IPS-18a (cell line): ENCODE results near the gene B3GNT9.

Source experiments
- H3K27ac ChIP-seq: one replicate; pipeline ENCODE4 v1.5.1; 2013; ENCODE audit warnings: low read length
- H3K27me3 ChIP-seq: one replicate; pipeline ENCODE4 v1.6.1; 2013; ENCODE audit warnings: mild to moderate bottlenecking, low read length; ENCODE audit not compliant: control insufficient read depth, insufficient read depth
- H3K36me3 ChIP-seq: one replicate; pipeline ENCODE4 v1.6.1; 2013; ENCODE audit warnings: low read depth, low read length; ENCODE audit not compliant: control insufficient read depth
- H3K4me1 ChIP-seq: one replicate; pipeline ENCODE4 v1.6.1; 2013; ENCODE audit warnings: low read depth, low read length; ENCODE audit not compliant: control insufficient read depth
- H3K4me3 ChIP-seq: one replicate; pipeline ENCODE4 v1.5.1; 2013; ENCODE audit warnings: low read length
- H3K9ac ChIP-seq: one replicate; pipeline ENCODE4 v1.6.1; 2013; ENCODE audit warnings: mild to moderate bottlenecking, low read length, moderate library complexity
- H3K9me3 ChIP-seq: one replicate; pipeline ENCODE4 v1.6.1; 2013; ENCODE audit warnings: low read depth, low read length; ENCODE audit not compliant: control insufficient read depth

Gene B3GNT9

DNA sequence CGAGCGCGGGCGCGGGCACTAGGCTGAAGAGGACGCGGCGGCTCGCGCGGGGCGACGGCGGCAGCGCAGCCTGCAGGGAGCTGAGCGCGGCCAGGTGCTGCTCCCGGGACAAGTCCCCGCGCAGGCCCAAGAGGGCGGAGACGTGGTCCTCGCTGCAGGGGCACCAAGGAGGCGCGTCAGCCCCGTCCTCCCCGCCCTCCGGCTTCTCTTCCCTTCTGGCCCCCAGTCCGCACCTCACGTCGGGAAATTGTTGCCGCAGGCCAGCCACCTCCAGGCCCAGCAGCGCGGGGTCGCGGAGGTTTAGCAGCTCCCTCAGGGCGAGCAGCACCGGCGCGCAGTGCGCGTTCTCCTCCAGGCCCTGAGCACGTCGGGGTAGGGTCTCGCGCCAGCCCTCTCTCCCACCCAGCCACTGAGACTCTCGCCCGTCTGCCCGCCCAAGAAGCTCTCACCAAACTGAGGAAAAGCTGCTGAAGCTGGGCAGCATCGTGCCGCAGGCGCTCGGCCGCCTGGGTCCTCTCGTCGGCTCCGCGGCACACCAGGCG, 33.7 kb upstream of the B3GNT9 start:
- H3K36me3 ChIP-seq: no peaks in the 10 kb centered on the region
- H3K27ac ChIP-seq: no peak overlapping the region
- no peak overlapping the region for H3K9ac ChIP-seq
- peaks cover 31% of the 10 kb centered on the region for H3K27me3 ChIP-seq
- peak overlapping the region; percentile 71 for H3K4me3 ChIP-seq
- H3K4me1 ChIP-seq: peaks cover 3% of the 10 kb centered on the region
- H3K9me3 ChIP-seq: no peaks in the 10 kb centered on the region

DNA sequence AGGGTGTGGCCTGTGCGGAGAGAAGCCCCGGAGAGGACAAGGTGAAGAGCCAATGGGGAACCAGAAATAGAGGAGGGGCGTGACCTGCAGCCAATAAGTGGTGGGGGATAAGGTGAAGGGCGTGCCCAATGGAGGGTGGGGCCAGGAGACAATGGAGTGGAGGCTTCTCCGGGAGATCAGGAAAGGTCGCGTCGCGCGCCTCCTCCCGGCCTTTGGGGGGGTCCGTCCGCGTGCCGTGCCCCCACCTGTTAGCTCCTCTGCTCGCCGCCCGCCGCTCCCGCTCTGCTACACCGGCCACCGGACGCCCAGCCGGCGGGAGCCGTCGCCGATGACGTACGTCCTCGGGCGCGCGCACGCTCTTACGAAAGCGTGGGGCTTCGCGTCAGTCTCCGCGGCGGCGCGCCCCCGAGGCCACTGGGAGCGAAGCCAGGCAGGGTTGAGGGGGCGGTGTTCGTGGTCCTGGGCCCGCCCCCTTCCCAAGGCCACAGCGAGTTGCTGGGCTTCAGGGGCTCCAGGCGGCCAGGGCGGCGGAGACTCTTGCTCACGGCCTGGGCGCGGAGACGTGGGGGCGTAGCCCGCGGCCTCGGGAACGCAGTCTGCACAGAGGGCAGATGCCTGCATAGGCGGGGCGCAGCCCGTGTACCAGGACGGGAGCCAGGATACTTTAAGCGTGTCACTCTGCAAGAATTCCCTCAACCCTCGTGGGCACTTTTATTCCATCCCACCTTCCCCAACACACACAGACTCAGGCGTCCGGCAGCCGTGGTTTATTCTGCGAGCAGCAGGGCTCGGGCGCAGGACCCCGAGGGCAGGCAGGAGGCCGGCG, 33.0 kb upstream of the B3GNT9 start, which contains the start of gene MATCAP1:
Gene MATCAP1, minus strand, starts transcription at position 337 of the 826 bp plus-strand sequence. CDS start 3,353 bp downstream, outside the sequence.
- H3K9me3 ChIP-seq: no peaks in the 10 kb centered on the region
- H3K36me3 ChIP-seq: no peaks in the 10 kb centered on the region
- peak within 1 kb of the TSS; percentile 83 for H3K9ac ChIP-seq
- H3K4me1 ChIP-seq: peaks cover 3% of the 10 kb centered on the region
- H3K27ac ChIP-seq: peak within 1 kb of the TSS; percentile 78
- peaks cover 38% of the 10 kb centered on the region for H3K27me3 ChIP-seq
- H3K4me3 ChIP-seq: peak within 1 kb of the TSS; percentile 71

DNA sequence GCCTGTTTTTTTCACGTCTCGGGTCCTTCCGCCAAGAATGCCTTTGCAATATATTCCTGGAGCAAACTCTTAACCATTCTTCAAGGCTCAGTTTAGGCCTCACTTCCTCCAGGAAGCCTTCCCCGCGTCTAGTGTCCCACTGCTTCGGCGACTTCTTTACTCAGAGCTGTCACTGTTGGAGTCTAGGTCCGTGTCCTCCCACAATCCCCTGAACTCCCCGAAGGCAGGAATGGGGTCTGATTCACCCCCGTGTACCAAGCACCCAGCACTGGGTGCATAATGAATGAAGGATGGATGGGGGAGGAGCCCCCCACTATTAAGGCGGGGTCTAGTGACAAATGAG, 32.5 kb upstream of the B3GNT9 start:
- H3K27ac ChIP-seq: no peak overlapping the region
- peaks cover 3% of the 10 kb centered on the region for H3K4me1 ChIP-seq
- H3K9ac ChIP-seq: peak overlapping the region; percentile 83

DNA sequence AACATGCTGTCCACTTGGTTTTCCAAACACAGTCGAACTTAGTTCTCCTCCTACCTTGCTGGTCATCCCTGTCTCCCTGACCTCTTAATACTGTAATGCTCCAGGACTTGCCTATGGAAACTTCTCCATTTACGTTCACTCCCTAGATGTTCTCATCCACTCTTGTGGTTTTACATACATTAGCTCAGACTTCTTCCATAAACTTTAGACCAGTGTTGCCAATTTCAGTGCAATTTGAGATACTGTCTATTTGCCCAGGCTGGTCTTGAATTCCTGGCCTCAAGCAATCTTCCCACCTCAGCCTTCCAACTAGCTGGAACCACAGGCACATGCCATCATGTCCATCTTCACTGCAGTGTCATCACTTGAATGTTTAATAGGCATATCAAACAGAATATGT, 31.5 kb upstream of the B3GNT9 start:
- Histone ChIP-seq H3K4me3 (peak overlapping the region; percentile 71), H3K9ac (no peak overlapping the region)

More for the DNA sequence above, 32.5 kb upstream of the B3GNT9 start:
- H3K9me3 ChIP-seq: no peaks in the 10 kb centered on the region
- peak overlapping the region; percentile 71 for H3K4me3 ChIP-seq
- H3K27me3 ChIP-seq: peaks cover 42% of the 10 kb centered on the region
- H3K36me3 ChIP-seq: no peaks in the 10 kb centered on the region

DNA sequence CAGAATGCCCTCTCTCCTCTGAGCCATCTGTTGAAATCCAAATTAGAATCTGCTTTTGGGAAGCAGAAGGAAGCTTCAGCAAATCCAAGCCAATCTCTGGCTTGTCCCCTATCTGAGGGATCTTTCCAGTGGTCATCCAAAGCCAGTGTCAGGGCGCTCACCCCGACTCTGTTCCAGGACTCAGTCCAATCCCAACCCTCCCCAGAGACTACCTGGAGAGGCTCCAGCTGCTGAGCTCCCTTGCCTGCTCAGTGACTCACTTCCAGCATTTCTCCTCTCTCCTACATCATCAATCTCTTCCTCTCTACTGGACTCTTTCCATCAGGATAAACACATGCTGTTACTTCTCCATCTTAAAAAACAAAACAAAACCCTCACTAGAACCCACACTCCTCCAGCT, 30.5 kb upstream of the B3GNT9 start:
- Histone ChIP-seq H3K9me3 (no peaks in the 10 kb centered on the region), H3K9ac (no peak overlapping the region), H3K4me1 (peaks cover 3% of the 10 kb centered on the region), H3K4me3 (no peak overlapping the region), H3K27ac (no peak overlapping the region), H3K27me3 (peaks cover 56% of the 10 kb centered on the region), H3K36me3 (no peaks in the 10 kb centered on the region)

More for the DNA sequence above, 31.5 kb upstream of the B3GNT9 start:
- no peak overlapping the region for H3K27ac ChIP-seq
- H3K9me3 ChIP-seq: no peaks in the 10 kb centered on the region
- H3K36me3 ChIP-seq: no peaks in the 10 kb centered on the region
- H3K27me3 ChIP-seq: peaks cover 49% of the 10 kb centered on the region
- H3K4me1 ChIP-seq: peaks cover 3% of the 10 kb centered on the region

DNA sequence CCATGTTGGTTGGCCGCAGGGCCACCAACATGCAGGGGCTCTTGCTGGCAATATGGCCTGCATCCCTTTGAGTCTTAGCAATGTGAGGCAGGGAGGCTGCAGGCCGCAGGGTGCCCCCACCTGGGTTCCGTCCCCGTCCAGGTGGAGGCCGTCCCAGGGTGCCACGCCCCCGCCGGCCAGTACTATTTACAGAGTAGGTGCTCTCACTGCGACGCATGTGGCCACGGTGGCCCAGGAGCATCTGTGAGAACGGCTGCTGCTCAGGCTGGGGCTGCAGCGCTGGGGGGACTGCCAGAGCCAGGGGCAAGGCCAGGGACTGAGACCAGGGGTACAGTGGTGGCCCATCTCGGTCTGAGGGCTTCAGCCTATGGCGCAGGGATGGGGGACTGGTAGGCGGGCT, 29.4 kb upstream of the B3GNT9 start:
- Histone ChIP-seq H3K9me3 (no peaks in the 10 kb centered on the region), H3K9ac (no peak overlapping the region), H3K27ac (no peak overlapping the region), H3K27me3 (peaks cover 56% of the 10 kb centered on the region), H3K4me1 (no peaks in the 10 kb centered on the region), H3K4me3 (no peak overlapping the region), H3K36me3 (no peaks in the 10 kb centered on the region)

DNA sequence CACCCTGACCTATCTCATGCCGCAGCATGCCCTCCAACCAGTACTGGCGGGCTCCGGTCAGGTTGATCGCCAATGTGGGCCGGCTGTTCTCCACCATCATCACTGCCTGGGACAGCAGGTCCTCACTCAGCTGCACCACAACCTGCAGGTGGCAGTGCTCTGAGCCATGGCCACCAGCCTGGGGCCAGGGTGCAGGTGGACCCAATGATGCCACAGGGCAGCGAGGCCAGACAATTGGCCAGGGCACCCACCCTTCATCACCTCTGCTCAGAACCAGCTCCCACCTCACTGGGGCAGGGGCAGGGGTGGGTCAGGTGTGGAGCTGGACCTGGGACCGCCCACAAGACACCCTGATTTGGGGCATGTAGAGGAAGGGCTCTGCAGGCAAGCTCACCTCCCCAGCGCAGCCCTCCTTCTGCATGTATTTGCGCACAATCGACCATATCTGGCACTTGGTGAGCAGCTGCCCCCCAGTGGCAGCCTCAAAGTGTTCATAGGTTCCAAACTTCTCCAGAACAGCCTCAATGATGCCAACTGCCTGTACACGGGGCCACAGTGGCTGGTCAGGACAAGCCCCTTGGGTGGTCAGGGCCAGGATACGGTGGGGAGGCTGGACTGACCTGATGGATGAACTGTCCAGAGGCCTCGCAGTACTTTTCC, 28.8 kb upstream of the B3GNT9 start:
- Histone ChIP-seq H3K9ac (no peak overlapping the region), H3K9me3 (no peaks in the 10 kb centered on the region), H3K36me3 (no peaks in the 10 kb centered on the region), H3K27ac (no peak overlapping the region), H3K4me1 (no peaks in the 10 kb centered on the region), H3K4me3 (no peak overlapping the region), H3K27me3 (peaks cover 56% of the 10 kb centered on the region)

DNA sequence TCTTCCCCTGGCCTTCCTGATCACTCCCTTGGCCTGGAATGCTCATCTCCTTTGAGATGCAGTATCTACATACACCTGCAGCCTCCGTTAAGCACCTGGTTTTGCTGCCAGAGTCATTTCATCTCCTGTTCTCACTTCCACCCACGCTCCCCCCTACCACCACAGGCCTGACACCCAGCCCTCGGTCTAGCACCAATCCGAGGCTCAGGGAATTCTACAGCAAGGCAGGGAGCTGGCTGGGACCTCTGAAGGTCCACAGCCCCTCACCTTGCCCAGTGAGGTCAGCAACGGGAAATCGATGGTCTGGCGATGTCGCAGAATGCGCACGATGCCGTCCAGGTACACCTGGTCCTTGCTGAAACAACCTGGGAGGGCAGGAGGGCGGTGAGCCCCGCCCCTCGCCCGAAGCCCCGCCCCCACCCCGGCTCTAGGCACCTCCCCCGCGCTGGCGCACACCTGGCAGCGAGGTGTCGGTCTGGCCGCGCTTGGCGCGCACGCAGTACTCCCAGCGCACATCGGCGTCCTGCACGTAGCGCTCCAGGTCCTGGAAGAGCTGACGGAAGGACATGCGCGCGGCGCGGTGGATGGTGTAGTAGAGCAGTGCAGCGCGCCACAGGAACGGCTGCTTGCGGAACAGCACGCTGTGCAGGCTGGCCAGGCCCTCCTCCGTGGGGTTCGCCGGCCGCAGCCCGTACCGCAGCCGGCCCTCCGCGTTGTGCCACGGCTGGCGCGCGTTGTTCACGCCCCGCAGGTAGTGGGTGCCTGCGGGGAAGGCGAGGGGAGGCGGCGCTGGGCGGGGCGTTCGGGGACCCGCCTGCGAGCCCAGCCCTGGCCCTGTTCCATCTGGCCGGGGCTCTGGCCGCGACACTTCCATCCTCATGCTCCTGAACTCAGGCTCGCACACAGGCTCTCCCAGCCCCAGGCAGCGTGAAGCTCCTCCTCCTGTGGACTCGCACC, 27.2 kb upstream of the B3GNT9 start:
- no peaks in the 10 kb centered on the region for H3K9me3 ChIP-seq

DNA sequence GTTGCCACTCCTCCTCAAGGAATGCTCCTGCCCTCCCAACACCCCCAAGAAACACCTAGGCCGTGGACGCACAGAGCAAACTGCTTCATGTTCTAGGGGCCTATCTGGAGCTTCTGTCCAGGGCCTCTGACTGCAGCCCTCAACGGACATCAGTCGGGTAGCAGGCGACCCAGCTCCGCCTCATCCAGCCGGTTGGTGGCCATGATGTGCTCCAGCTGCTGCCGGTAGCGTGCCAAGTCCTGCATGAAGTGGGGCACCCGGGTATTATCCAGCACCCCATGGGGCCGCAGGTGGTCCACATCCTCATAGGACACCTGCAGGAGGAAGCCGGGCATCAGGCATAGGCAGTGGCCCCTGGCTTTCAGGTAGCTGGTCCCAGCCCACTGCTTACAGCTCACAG, 25.9 kb upstream of the B3GNT9 start:
- peaks cover 7% of the 10 kb centered on the region for H3K4me1 ChIP-seq
- no peaks in the 10 kb centered on the region for H3K36me3 ChIP-seq
- no peak overlapping the region for H3K4me3 ChIP-seq
- H3K27me3 ChIP-seq: peaks cover 78% of the 10 kb centered on the region
- no peak overlapping the region for H3K27ac ChIP-seq
- H3K9ac ChIP-seq: no peak overlapping the region
- H3K9me3 ChIP-seq: no peaks in the 10 kb centered on the region

More for the DNA sequence above, 27.2 kb upstream of the B3GNT9 start:
- Histone ChIP-seq H3K4me3 (peak overlapping the region; percentile 52), H3K27ac (no peak overlapping the region), H3K4me1 (peaks cover 7% of the 10 kb centered on the region), H3K9ac (peak overlapping the region; percentile 4), H3K27me3 (peaks cover 65% of the 10 kb centered on the region), H3K36me3 (no peaks in the 10 kb centered on the region)

DNA sequence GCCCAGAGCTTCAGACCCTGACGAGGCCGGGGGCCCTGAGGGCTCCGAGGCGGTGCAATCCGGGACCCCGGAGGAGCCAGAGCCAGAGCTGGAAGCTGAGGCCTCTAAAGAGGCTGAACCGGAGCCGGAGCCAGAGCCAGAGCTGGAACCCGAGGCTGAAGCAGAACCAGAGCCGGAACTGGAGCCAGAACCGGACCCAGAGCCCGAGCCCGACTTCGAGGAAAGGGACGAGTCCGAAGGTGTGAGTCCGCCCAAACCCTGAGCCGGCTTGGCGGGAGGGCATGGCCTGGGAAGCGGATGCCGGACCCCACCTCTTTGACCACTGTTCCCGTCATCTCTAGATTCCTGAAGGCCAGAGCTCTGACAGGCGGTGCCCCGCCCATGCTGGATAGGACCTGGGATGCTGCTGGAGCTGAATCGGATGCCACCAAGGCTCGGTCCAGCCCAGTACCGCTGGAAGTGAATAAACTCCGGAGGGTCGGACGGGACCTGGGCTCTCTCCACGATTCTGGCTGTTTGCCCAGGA, 24.0 kb upstream of the B3GNT9 start:
- H3K4me3 ChIP-seq: peak overlapping the region; percentile 57

More for the DNA sequence above, 24.0 kb upstream of the B3GNT9 start:
- H3K9me3 ChIP-seq: no peaks in the 10 kb centered on the region
- H3K4me1 ChIP-seq: peaks cover 12% of the 10 kb centered on the region
- H3K36me3 ChIP-seq: no peaks in the 10 kb centered on the region
- no peak overlapping the region for H3K9ac ChIP-seq
- peaks cover 93% of the 10 kb centered on the region for H3K27me3 ChIP-seq
- H3K27ac ChIP-seq: no peak overlapping the region
